ENCODE data around the gene ZBTB7B. TPM values are rescaled to one million over a fixed set of nuclear protein-coding genes. Genes with fewer than 3 reads are reported as not detected.

Gene ZBTB7B
- total RNA-seq, 4 donors from 2014 or later, result 44.6 to 53.4 (median 49.5) TPM

DNA sequence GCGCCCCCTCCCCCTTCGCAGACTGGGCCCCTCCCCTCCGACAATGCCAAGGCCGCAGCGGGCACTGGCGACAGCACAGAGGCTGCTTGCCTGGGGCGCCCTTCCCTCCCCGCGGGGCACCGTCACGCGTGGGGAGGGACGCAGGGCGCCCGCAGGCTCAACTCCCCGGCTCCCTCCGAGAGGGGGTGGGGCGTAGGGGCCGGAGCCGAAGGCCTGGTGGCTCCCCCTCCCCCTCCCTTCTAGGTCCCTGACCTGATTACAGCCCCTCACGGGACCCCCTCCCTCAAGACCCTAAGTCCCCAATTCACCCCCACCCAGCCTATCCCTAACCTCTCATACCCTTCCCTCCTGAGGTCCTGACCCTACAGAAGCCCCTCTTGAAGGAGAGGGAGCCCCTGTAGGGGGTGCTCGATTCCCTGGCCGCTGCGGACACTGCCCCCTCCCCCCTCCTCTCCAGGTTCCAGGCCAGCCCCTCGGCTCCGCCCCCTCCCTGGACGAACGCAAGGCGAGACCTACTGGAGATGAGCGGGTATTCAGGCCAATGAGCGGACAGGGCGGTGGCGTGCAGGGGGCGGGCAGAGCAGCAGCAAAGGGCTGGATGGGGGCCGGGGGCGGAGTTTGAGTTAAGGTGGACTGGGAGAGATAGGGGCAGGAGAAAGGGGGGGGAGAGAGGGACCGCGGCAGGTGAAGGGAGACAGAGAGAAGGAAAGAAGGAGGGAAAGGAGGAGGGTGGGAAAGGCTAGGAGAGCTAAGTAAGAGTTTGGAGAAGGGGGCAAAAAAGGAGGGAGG lies 733 bp upstream of the ZBTB7B start:
- Histone ChIP-seq H3K27ac (peak overlapping the region; percentile 88 to 99 (median 98)), H3K27me3 (no peaks in the 10 kb centered on the region), H3K4me3 (peak overlapping the region; percentile 58 to 94 (median 78)), H3K4me1 (peaks cover 0 to 61% (median 42%) of the 10 kb centered on the region in 4 donors), H3K36me3 (no peaks in the 10 kb centered on the region), H3K9me3 (no peaks in the 10 kb centered on the region)
- peak; percentile 83 to 91 for TF ChIP-seq POLR2A (IDR thresholded peaks at IDR 0.05)
- TF ChIP-seq, protein P1, sequence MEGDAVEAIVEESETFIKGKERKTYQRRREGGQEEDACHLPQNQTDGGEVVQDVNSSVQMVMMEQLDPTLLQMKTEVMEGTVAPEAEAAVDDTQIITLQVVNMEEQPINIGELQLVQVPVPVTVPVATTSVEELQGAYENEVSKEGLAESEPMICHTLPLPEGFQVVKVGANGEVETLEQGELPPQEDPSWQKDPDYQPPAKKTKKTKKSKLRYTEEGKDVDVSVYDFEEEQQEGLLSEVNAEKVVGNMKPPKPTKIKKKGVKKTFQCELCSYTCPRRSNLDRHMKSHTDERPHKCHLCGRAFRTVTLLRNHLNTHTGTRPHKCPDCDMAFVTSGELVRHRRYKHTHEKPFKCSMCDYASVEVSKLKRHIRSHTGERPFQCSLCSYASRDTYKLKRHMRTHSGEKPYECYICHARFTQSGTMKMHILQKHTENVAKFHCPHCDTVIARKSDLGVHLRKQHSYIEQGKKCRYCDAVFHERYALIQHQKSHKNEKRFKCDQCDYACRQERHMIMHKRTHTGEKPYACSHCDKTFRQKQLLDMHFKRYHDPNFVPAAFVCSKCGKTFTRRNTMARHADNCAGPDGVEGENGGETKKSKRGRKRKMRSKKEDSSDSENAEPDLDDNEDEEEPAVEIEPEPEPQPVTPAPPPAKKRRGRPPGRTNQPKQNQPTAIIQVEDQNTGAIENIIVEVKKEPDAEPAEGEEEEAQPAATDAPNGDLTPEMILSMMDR (IDR thresholded peaks at IDR 0.05), result peak; percentile 37 to 72 (median 49)
- peak in 1 of 2 donors; percentile 84 for TF ChIP-seq EP300 (IDR thresholded peaks at IDR 0.05)
- WGBS, 2 donors, result 1% methylated on average over 28 to 37 of the region's 38 CpGs
- peak; percentile 100 for DNase-seq (ENCODE audit: low spot score in 2 of 2)

DNA sequence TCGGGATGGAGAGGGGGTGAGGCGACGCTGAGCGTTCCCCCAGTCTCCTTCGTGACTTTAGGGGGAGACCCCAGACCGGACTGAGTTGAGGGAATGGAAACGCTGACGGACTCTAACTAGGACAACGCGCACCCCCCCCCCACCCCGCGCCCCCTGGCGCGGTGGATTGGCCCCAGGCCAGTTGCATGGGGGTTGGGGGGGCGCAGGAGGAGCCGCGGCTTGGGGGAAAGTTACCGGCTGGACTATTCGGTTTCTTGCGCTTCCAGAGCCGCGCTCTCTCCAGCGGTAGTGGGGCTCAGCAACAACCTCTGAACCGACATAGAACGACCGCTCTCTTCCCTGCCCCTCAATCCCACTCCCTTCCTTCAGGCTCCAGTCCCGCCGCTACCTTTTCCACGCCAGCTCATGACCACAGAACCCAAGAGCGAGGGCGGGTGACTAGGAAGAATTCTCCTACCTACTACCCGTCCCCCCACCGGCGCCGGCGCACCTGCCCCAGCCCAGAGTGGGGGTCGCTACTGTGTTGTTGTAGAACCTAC lies 694 bp downstream of the ZBTB7B start:
- Histone ChIP-seq H3K36me3 (no peaks in the 10 kb centered on the region), H3K27ac (peak overlapping the region; percentile 88 to 99 (median 98)), H3K4me3 (peak overlapping the region; percentile 58 to 94 (median 78)), H3K27me3 (no peaks in the 10 kb centered on the region), H3K9me3 (no peaks in the 10 kb centered on the region), H3K4me1 (peaks cover 0 to 66% (median 55%) of the 10 kb centered on the region in 4 donors)
- TF ChIP-seq POLR2A (IDR thresholded peaks at IDR 0.05) (no peak), EP300 (IDR thresholded peaks at IDR 0.05) (no peak)
- TF ChIP-seq, protein P1 (IDR thresholded peaks at IDR 0.05), result no peak
- 1% methylated on average over 36 to 37 of the region's 37 CpGs for WGBS, 2 donors
- DNase-seq (ENCODE audit: low spot score in 2 of 2), result no peak

DNA sequence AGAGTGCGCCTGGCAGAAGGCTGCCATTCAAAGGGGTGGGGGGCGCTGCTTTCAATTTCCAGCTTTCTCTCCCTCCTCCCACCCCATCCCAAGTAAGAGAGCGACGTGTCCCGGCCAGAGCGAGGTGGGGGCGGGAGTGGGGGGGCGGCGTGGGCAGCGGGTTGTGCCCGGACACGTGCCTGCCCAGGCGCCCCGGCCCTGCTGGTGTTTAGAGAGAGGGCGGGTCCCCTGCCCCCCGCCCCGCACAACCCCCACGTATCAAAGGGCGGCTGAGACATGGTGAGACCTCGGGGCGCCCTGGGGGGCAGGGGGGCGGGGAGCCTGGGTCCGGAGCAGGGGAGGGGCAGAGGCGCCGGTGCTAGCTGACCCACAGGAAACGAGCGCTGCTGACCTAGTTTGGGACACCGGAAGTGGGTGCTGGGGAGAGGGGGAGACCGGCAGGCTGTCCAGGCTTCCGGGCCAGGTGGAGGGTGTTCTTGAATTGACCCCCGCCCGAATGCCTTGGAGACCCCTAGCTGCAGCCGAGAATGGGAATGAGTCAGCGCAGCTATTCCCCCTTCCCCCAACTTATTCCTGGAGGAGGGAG lies 1.3 kb downstream of the ZBTB7B start:
- 1 to 8% methylated on average over 9 to 21 of the region's 34 CpGs for WGBS, 2 donors
- Histone ChIP-seq H3K36me3 (no peaks in the 10 kb centered on the region), H3K27me3 (no peaks in the 10 kb centered on the region), H3K4me1 (peaks cover 0 to 66% (median 59%) of the 10 kb centered on the region in 4 donors), H3K27ac (peak overlapping the region; percentile 88 to 99 (median 98)), H3K9me3 (no peaks in the 10 kb centered on the region), H3K4me3 (peak overlapping the region; percentile 58 to 94 (median 78))
- peak in 1 of 2 donors; percentile 56 for DNase-seq (ENCODE audit: low spot score in 2 of 2)
- TF ChIP-seq POLR2A (IDR thresholded peaks at IDR 0.05) (peak in 1 of 2 donors; percentile 16), EP300 (IDR thresholded peaks at IDR 0.05) (peak in 1 of 2 donors; percentile 40)
- TF ChIP-seq, protein P1 (IDR thresholded peaks at IDR 0.05), result no peak

DNA sequence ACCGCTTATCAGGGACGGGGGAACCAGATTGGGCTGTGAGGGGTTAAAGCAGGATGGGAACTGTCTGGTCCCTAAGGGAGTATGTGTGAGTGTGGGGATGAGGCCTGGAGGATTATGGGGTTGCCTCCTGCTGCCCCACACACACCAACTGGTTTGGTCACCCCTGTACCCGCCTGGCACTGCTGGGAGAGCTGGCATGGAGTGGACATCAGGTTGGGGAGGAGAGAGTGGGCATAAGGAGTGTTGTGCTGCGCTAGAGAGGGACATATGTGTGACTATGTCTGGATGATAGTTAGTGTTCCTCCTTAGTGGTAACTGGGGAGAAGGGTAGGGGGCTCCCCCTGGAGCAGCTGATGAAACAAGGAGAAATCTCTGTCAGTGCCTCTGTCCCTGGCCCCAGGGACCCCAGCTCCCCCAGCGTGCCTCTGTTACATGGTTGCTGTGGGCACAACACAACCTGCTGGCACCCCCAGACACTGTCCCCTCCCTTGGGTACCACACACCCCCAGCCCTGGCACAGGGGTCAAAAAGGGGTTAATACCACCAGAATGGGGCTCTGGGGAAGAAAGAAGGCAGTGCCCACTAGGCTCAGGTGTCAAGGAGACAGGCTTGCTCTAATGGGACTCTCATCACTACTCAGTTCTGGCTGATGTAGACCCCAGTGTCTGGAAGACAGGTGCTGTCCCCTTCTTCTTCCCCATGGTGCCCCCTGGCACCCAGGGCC lies 1.9 kb downstream of the ZBTB7B start:
- Histone ChIP-seq H3K9me3 (no peaks in the 10 kb centered on the region), H3K27ac (peak overlapping the region; percentile 88 to 99 (median 98)), H3K36me3 (no peaks in the 10 kb centered on the region), H3K4me1 (peaks cover 0 to 66% (median 57%) of the 10 kb centered on the region in 4 donors), H3K27me3 (no peaks in the 10 kb centered on the region), H3K4me3 (peak overlapping the region; percentile 58 to 94 (median 78))
- WGBS, 2 donors, result 29 to 34% methylated on average over 5 of the region's 5 CpGs
- TF ChIP-seq POLR2A (IDR thresholded peaks at IDR 0.05), result no peak
- TF ChIP-seq EP300 (IDR thresholded peaks at IDR 0.05), result no peak
- TF ChIP-seq, protein P1 (IDR thresholded peaks at IDR 0.05), result no peak
- DNase-seq (ENCODE audit: low spot score in 2 of 2), result no peak

Data from tibial nerve (tissue), 4 donors.